Stimulated activated CD8-positive, alpha-beta memory T cell treated with anti-CD3 and anti-CD28 coated beads, Interleukin-7, amount 100 ng/mL, for 24 hours (primary cell): ENCODE data around the gene DNAJA4.

ENCODE experiments used
- DNase-seq: peaks from one replicate; pipeline ENCODE4 v3.0.0-alpha.2; 2020; ENCODE audit warnings: low read depth

Gene DNAJA4

GRCh38 chr15:78264304-78265136 lies at the start of gene DNAJA4:
DNAJA4 (plus strand) TSS chr15:78264562; CDS start chr15:78264764, 202 bp downstream.
- peak; percentile 13 for DNase-seq

- DNase-seq, result no peak
These were observed 47.9 kb upstream of the DNAJA4 start for GRCh38 chr15:78216276-78217104.

GRCh38 chr15:78220713-78221112 lies 43.6 kb upstream of the DNAJA4 start:
- DNase-seq, result no peak

GRCh38 chr15:78222745-78223395 lies 41.5 kb upstream of the DNAJA4 start:
- no peak for DNase-seq

- DNase-seq, result no peak
These were observed 40.9 kb upstream of the DNAJA4 start for GRCh38 chr15:78223396-78224022.

- no peak for DNase-seq
These were observed 40.3 kb upstream of the DNAJA4 start for GRCh38 chr15:78224023-78224411.

GRCh38 chr15:78225783-78226541 lies 38.4 kb upstream of the DNAJA4 start:
- DNase-seq, result no peak

- DNase-seq, result no peak
These were observed 35.9 kb upstream of the DNAJA4 start for GRCh38 chr15:78228356-78228996.

- no peak for DNase-seq
These were observed 34.6 kb upstream of the DNAJA4 start for GRCh38 chr15:78229431-78230406.

GRCh38 chr15:78232951-78233350 lies 31.4 kb upstream of the DNAJA4 start:
- no peak for DNase-seq

GRCh38 chr15:78233496-78233895 lies 30.9 kb upstream of the DNAJA4 start:
- no peak for DNase-seq

GRCh38 chr15:78234515-78235040 lies 29.8 kb upstream of the DNAJA4 start, which contains the start of gene ACSBG1:
ACSBG1 (minus strand) TSS chr15:78234565; CDS start chr15:78234501, 64 bp downstream.
- DNase-seq, result no peak

- no peak for DNase-seq
These were observed 27.9 kb upstream of the DNAJA4 start for GRCh38 chr15:78236491-78236890.

GRCh38 chr15:78237146-78237545 lies 27.2 kb upstream of the DNAJA4 start:
- DNase-seq, result no peak

- DNase-seq, result no peak
These were observed 24.6 kb upstream of the DNAJA4 start for GRCh38 chr15:78239811-78240210.

GRCh38 chr15:78241017-78241416 lies 23.3 kb upstream of the DNAJA4 start:
- DNase-seq, result peak; percentile 72

- DNase-seq, result no peak
These were observed 22.2 kb upstream of the DNAJA4 start for GRCh38 chr15:78242128-78242527.

- DNase-seq, result no peak
These were observed 21.3 kb upstream of the DNAJA4 start for GRCh38 chr15:78243058-78243457.

- DNase-seq, result no peak
These were observed 20.8 kb upstream of the DNAJA4 start for GRCh38 chr15:78243491-78243941.
